ENCODE data around the gene MRPS18A. TPM values are rescaled to one million over a fixed set of nuclear protein-coding genes. Genes with fewer than 3 reads are reported as not detected.

MRPS18A gene
- total RNA-seq, 4 donors from 2014 or later = 43.7 to 57.4 (median 51.4) TPM

GRCh38 chr6:43717822-43718221 is 30.2 kb upstream of the MRPS18A start:
- WGBS, 2 donors = 95% methylated on average over 4 of the region's 12 CpGs; no CpG with 5 or more reads in 1 of the 2 donors
- Histone ChIP-seq H3K4me3 (no peak overlapping the region), H3K27me3 (peaks cover 0 to 5% (median 0%) of the 10 kb centered on the region in 4 donors), H3K9me3 (no peaks in the 10 kb centered on the region), H3K27ac (peak overlapping the region in 3 of 4 donors; percentile 34 to 72 (median 50)), H3K36me3 (no peaks in the 10 kb centered on the region), H3K4me1 (peaks cover 0 to 29% (median 14%) of the 10 kb centered on the region in 3 donors)
- DNase-seq = no peak
- TF ChIP-seq CTCF (IDR thresholded peaks at IDR 0.05) (no peak), POLR2A (IDR thresholded peaks at IDR 0.05) (no peak)
- intact Hi-C loops (cut with DNase I) = no loop called here

DNA sequence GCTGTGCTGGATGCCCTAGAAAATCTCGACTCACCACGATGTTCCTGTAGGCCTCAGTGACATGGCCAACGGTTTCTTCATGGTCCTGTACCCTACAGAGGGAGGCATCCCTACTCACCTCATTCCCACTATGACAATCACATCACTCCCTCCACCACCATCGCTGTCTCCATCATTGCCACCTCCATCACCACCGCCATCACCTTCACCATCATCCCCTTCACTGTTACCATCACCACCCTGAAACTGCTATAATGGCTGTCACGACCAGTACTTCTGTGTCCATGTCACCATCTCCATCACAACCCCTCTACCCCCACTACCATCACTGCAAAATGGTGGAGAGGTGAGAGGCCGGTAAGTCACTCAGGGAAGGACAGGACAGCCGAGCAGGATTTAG is 29.8 kb upstream of the MRPS18A start:
- H3K9me3 ChIP-seq = no peaks in the 10 kb centered on the region
- TF ChIP-seq CTCF (IDR thresholded peaks at IDR 0.05) (no peak), POLR2A (IDR thresholded peaks at IDR 0.05) (no peak)
- H3K36me3 ChIP-seq = no peaks in the 10 kb centered on the region
- intact Hi-C loops (cut with DNase I) = no loop called here
- H3K27ac ChIP-seq = peak overlapping the region in 2 of 4 donors; percentile 25 to 72
- peaks cover 0 to 5% (median 0%) of the 10 kb centered on the region in 4 donors for H3K27me3 ChIP-seq
- WGBS, 2 donors = 82 to 88% methylated on average over 6 to 7 of the region's 8 CpGs
- H3K4me1 ChIP-seq = peaks cover 0 to 29% (median 14%) of the 10 kb centered on the region in 3 donors
- no peak overlapping the region for H3K4me3 ChIP-seq
- no peak for DNase-seq

- no peak overlapping the region for H3K4me3 ChIP-seq
- H3K4me1 ChIP-seq = peaks cover 0 to 29% (median 14%) of the 10 kb centered on the region in 3 donors
- 0 to 62% methylated on average over 1 to 2 of the region's 9 CpGs for WGBS, 2 donors
- no peak for DNase-seq
- intact Hi-C loops (cut with DNase I) = no loop called here
- H3K27ac ChIP-seq = peak overlapping the region in 2 of 4 donors; percentile 23 to 70
- TF ChIP-seq POLR2A (IDR thresholded peaks at IDR 0.05) (no peak), CTCF (IDR thresholded peaks at IDR 0.05) (no peak)
- H3K27me3 ChIP-seq = peaks cover 0 to 5% (median 0%) of the 10 kb centered on the region in 4 donors
- no peaks in the 10 kb centered on the region for H3K36me3 ChIP-seq
- no peaks in the 10 kb centered on the region for H3K9me3 ChIP-seq
Measured at GRCh38 chr6:43716099-43716498, 28.5 kb upstream of the MRPS18A start.

- intact Hi-C loops (cut with DNase I) = no loop called here
- Histone ChIP-seq H3K36me3 (no peaks in the 10 kb centered on the region), H3K4me1 (peaks cover 0 to 29% (median 14%) of the 10 kb centered on the region in 3 donors), H3K4me3 (no peak overlapping the region), H3K9me3 (no peaks in the 10 kb centered on the region), H3K27ac (peak overlapping the region in 2 of 4 donors; percentile 17 to 70), H3K27me3 (peaks cover 0 to 5% (median 0%) of the 10 kb centered on the region in 4 donors)
- DNase-seq = no peak
- TF ChIP-seq POLR2A (IDR thresholded peaks at IDR 0.05) (no peak), CTCF (IDR thresholded peaks at IDR 0.05) (no peak)
- WGBS, 2 donors = 72 to 74% methylated on average over 3 to 5 of the region's 5 CpGs
Measured at GRCh38 chr6:43715056-43715788, 27.6 kb upstream of the MRPS18A start.

DNA sequence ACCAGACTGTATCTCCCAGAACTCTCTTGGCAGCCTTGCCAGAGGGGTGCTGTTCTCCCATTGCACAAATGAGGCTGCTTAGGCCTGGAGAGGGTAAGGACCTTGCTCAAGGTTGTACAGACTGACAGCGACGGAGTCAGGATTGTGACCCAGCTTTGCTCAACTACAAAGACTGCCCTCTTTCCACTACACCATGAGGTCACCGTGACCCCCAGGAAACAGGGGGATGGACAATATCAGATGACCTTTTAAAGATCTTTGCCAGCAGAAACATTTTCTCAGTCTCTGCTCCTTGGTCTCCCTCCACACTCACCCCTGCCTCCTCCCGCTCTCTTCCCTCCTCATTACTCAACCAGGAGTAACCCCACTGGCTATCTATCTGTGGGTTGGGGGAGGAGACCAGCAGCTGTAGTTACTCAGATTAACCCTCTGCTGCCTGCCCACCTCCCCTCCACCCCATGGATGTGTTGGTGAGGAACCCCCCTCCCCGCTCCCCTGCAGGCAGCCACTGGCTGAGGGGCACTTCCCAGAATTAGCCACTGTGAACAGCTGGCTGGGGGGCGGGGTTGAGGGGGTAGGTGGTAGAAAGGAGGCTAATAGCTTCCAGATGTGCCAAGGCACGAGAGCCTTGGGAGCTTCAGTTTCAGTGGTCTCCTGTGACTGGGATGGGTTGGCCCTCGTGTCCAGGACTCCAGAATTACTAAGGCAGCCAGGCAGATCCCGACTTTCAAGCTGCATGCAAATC is 26.9 kb upstream of the MRPS18A start:
- TF ChIP-seq CTCF (IDR thresholded peaks at IDR 0.05) (no peak), POLR2A (IDR thresholded peaks at IDR 0.05) (no peak)
- no peaks in the 10 kb centered on the region for H3K36me3 ChIP-seq
- WGBS, 2 donors = 63 to 71% methylated on average over 5 to 6 of the region's 9 CpGs
- no peaks in the 10 kb centered on the region for H3K9me3 ChIP-seq
- no peak overlapping the region for H3K4me3 ChIP-seq
- H3K27me3 ChIP-seq = peaks cover 0 to 4% (median 0%) of the 10 kb centered on the region in 4 donors
- no peak for DNase-seq
- intact Hi-C loops (cut with DNase I) = no loop called here
- H3K27ac ChIP-seq = peak overlapping the region in 2 of 4 donors; percentile 17 to 61
- peaks cover 0 to 36% (median 18%) of the 10 kb centered on the region in 3 donors for H3K4me1 ChIP-seq

All from esophagus squamous epithelium (tissue), 5 donors.